Measurements from ENCODE around the gene EGFR.

- TF ChIP-seq POLR2A (IDR thresholded peaks at IDR 0.05; ENCODE audit: extremely low read depth, insufficient read length) = no peak
- no peak for TF ChIP-seq CTCF (IDR thresholded peaks at IDR 0.05; ENCODE audit: low read depth, low read length)
- no peak for TF ChIP-seq MAX (IDR thresholded peaks at IDR 0.05; ENCODE audit: low read depth, low read length)
Observed at GRCh38 chr7:55121249-55121648, 102.4 kb downstream of the EGFR start.
